ENCODE measurements around the gene YPEL2. TPM values are rescaled to one million over a fixed set of nuclear protein-coding genes. Genes with fewer than 3 reads are reported as not detected.

YPEL2 gene
- total RNA-seq, 1 experiment from 2014 or later, result 4.1 TPM

- peaks cover 24% of the 10 kb centered on the region for H3K36me3 Mint-ChIP-seq (ENCODE audit: insufficient read depth, unreplicated experiment)
- H3K27me3 Mint-ChIP-seq (ENCODE audit: unreplicated experiment), result peaks cover 18% of the 10 kb centered on the region
- H3K4me1 Mint-ChIP-seq (ENCODE audit: low read depth, unreplicated experiment), result peaks cover 17% of the 10 kb centered on the region
- H3K9me3 Mint-ChIP-seq (ENCODE audit: low read depth, unreplicated experiment), result no peaks in the 10 kb centered on the region
- intact Hi-C loops (cut with micrococcal nuclease; ENCODE audit: unreplicated experiment), result no loop called here
- peak overlapping the region; percentile 73 for H3K4me3 Mint-ChIP-seq (ENCODE audit: low read depth, unreplicated experiment)
- BruUV-seq (replicated peaks), result no TSS peak
- no peak overlapping the region for H3K27ac Mint-ChIP-seq (ENCODE audit: unreplicated experiment)
- CTCF ChIA-PET, result interaction anchor here (0.6 to 0.8 kb wide), 2 partner anchors 93 to 1493 kb away, joined by 3 to 4 read pairs; no protein-coding TSS in a partner anchor
- DNase-seq, result peak; percentile 18
- TF ChIP-seq, protein P1, sequence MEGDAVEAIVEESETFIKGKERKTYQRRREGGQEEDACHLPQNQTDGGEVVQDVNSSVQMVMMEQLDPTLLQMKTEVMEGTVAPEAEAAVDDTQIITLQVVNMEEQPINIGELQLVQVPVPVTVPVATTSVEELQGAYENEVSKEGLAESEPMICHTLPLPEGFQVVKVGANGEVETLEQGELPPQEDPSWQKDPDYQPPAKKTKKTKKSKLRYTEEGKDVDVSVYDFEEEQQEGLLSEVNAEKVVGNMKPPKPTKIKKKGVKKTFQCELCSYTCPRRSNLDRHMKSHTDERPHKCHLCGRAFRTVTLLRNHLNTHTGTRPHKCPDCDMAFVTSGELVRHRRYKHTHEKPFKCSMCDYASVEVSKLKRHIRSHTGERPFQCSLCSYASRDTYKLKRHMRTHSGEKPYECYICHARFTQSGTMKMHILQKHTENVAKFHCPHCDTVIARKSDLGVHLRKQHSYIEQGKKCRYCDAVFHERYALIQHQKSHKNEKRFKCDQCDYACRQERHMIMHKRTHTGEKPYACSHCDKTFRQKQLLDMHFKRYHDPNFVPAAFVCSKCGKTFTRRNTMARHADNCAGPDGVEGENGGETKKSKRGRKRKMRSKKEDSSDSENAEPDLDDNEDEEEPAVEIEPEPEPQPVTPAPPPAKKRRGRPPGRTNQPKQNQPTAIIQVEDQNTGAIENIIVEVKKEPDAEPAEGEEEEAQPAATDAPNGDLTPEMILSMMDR (IDR thresholded peaks at IDR 0.05; ENCODE audit: unreplicated experiment), result no peak
These were observed 684 bp downstream of the YPEL2 start for GRCh38 chr17:59331929-59332748.

DNA sequence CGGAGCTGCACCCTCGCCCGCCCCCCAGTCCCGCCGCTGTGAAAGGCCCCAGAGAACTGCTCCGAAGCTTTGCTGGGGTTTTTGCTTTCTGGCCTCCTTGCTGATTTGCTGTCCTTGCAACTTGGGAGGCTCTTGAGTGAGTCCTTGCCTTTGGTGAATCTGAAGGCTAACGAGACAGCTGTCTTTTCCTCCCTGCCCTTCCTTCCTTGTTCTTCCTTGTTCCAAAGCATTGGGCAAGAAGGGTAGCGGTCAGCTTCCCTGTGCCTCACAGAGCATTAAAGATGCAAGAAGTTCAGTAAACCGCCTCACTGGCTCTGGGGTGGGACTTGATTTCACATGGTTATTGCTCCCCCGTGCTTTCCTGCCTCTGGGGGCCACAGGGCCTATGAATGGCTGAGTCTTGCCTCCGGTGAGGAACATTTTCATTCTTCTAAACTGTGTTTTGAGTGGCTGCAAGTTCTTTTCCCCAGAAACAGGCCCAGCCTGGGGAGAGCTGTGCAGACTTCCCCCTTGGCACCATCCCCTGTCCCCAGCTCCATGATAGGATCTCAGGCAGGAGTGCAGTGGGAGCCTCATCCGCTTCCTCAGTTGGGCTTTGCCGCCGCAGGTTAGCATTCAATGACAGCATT lies 1.4 kb downstream of the YPEL2 start:
- peaks cover 18% of the 10 kb centered on the region for H3K27me3 Mint-ChIP-seq (ENCODE audit: unreplicated experiment)
- BruUV-seq (replicated peaks), result no TSS peak
- peaks cover 17% of the 10 kb centered on the region for H3K4me1 Mint-ChIP-seq (ENCODE audit: low read depth, unreplicated experiment)
- H3K27ac Mint-ChIP-seq (ENCODE audit: unreplicated experiment), result no peak overlapping the region
- TF ChIP-seq, protein P1 (IDR thresholded peaks at IDR 0.05; ENCODE audit: unreplicated experiment), result no peak
- H3K4me3 Mint-ChIP-seq (ENCODE audit: low read depth, unreplicated experiment), result peak overlapping the region; percentile 73
- H3K36me3 Mint-ChIP-seq (ENCODE audit: insufficient read depth, unreplicated experiment), result peaks cover 24% of the 10 kb centered on the region
- CTCF ChIA-PET, result interaction anchor here (0.6 to 0.8 kb wide), 2 partner anchors 92 to 1492 kb away, joined by 3 to 4 read pairs; no protein-coding TSS in a partner anchor
- no peaks in the 10 kb centered on the region for H3K9me3 Mint-ChIP-seq (ENCODE audit: low read depth, unreplicated experiment)
- intact Hi-C loops (cut with micrococcal nuclease; ENCODE audit: unreplicated experiment), result no loop called here
- DNase-seq, result no peak

DNA sequence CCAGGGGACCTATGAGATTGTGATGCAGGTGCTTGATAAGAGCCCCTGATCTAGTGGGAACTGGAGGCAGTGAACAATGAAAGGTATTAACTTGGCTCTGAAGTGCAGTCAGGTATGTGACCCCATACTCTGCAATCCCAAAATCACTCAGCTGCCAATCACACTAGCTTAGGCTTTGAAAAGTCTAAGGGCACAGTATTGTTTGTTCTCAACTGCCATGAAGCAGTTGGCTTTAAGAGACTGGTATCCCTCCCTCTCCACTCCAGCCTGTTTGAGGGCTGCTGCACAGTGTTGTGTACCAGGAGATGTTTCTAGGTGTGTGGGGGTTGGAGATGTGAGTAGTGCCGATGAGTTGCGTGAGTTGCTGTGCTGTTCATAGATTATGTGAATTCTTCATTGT lies 2.4 kb downstream of the YPEL2 start:
- H3K4me3 Mint-ChIP-seq (ENCODE audit: low read depth, unreplicated experiment), result no peak overlapping the region
- intact Hi-C loops (cut with micrococcal nuclease; ENCODE audit: unreplicated experiment), result no loop called here
- no peak overlapping the region for H3K27ac Mint-ChIP-seq (ENCODE audit: unreplicated experiment)
- peaks cover 24% of the 10 kb centered on the region for H3K36me3 Mint-ChIP-seq (ENCODE audit: insufficient read depth, unreplicated experiment)
- CTCF ChIA-PET, result no interaction called here
- TF ChIP-seq, protein P1 (IDR thresholded peaks at IDR 0.05; ENCODE audit: unreplicated experiment), result no peak
- no TSS peak for BruUV-seq (replicated peaks)
- H3K4me1 Mint-ChIP-seq (ENCODE audit: low read depth, unreplicated experiment), result peaks cover 16% of the 10 kb centered on the region
- H3K27me3 Mint-ChIP-seq (ENCODE audit: unreplicated experiment), result peaks cover 18% of the 10 kb centered on the region
- H3K9me3 Mint-ChIP-seq (ENCODE audit: low read depth, unreplicated experiment), result no peaks in the 10 kb centered on the region
- no peak for DNase-seq

GRCh38 chr17:59335685-59336084 lies 4.2 kb downstream of the YPEL2 start:
- TF ChIP-seq, protein P1 (IDR thresholded peaks at IDR 0.05; ENCODE audit: unreplicated experiment), result no peak
- intact Hi-C loops (cut with micrococcal nuclease; ENCODE audit: unreplicated experiment), result no loop called here
- peaks cover 18% of the 10 kb centered on the region for H3K27me3 Mint-ChIP-seq (ENCODE audit: unreplicated experiment)
- H3K27ac Mint-ChIP-seq (ENCODE audit: unreplicated experiment), result no peak overlapping the region
- BruUV-seq (replicated peaks), result no TSS peak
- CTCF ChIA-PET, result interaction anchor here (0.7 to 0.8 kb wide), 2 partner anchors 65 to 104 kb away, joined by 3 to 4 read pairs; no protein-coding TSS in a partner anchor
- no peaks in the 10 kb centered on the region for H3K4me1 Mint-ChIP-seq (ENCODE audit: low read depth, unreplicated experiment)
- no peak for DNase-seq
- no peaks in the 10 kb centered on the region for H3K9me3 Mint-ChIP-seq (ENCODE audit: low read depth, unreplicated experiment)
- H3K4me3 Mint-ChIP-seq (ENCODE audit: low read depth, unreplicated experiment), result no peak overlapping the region
- peaks cover 20% of the 10 kb centered on the region for H3K36me3 Mint-ChIP-seq (ENCODE audit: insufficient read depth, unreplicated experiment)
